Measurements from ENCODE around the gene SORCS2.
A peak's percentile ranks its signal among the peaks of the same experiment; 100 is the strongest.
"Not testable (repeated sequence)": the region's sequence is repeated elsewhere in the genome, so short reads cannot be mapped to it uniquely, and the experiment has no call there.

The SORCS2 gene

DNA sequence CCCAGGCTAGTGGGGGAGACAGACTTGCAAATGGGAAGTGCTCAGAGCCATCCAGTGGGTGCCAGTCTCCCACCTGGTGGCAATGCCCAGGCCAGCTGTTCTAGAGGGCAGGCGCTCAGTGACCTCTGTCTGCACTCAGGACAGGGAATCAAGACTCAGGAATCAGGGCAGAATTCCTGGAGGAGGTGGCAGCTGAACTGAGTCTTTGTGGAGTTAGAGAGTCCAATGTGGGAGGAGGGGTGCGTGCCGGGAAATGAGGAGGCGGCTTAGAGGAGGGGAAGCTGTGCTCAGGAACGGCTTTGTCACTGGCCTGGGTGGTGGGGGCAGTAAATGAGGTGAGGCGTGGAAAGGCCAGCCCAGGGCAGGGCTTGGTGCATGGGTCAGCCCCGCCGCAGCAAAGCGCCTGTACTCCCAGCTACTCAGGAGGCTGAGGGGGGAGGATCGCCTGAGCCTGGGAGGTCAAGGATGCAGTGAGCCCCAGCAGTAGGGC, 31.3 kb upstream of the SORCS2 start:
- no peak for DNase-seq

DNA sequence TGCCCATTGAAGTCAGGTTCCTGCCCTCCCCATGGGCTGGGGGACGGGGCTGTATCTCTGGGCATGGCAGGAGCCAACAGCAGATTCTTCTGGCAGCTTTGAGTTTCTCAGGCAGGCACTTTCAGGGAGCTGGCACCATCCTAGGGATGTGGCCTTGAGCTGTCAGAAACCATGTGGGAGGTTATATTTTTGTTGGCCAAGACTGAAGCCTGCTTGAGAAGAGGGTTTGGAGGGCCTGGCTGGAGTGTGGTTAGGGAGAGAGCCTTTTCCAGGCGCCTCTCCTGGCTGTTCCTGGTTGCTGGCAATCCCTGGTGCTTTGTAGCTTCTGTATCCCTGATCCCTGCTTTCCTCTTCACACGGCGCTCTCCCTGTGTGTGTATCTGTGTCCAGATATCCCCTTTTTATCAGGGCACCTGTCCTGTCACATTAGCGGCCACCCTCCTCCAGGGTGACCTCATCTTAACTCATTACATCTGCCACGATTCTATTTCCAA, 30.6 kb upstream of the SORCS2 start:
- DNase-seq = no peak

DNA sequence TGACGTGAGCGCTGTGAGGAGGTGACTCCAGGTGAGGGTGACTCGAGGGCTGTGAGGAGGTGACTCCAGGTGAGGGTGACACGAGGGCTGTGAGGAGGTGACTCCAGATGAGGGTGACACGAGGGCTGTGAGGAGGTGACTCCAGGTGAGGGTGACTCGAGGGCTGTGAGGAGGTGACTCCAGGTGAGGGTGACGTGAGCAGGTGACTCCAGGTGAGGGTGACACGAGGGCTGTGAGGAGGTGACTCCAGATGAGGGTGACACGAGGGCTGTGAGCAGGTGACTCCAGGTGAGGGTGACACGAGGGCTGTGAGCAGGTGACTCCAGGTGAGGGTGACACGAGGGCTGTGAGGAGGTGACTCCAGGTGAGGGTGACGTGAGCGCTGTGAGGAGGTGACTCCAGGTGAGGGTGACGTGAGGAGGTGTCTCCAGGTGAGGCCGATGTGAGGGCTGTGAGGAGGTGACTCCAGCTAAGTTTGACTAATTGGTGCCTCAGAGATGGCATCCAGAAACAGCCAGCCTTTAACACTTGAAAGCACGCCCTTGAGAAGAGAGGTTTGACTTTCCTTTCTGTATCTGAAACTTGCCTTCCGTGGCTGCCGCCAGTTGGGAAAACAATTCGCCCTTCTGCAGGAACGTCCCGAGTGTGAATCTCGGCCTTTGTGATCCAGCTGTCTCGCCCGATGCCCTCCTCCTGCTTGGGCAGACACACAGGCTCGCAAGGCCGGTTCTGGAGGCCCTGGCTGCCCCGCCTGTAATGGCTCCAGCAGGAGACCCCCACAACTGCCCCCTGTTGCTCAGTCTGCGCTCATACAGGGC, 27.1 kb upstream of the SORCS2 start:
- DNase-seq = not testable (repeated sequence)

DNA sequence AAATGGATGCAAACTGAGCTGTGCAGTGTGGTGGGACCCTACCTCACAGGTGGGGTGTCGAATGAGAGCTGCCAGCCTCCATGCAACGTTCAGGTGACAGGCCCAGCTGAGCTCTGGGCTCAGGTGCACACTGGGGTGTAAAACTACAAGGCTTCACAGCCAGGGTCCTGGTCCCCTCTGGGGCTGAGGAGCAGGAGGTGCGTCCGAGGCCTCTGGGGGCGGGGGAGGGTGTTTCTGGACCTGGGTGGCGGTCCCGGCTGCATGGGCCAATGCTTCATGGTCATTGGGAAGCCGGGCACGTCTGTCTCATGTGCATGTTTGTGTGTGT, 26.5 kb upstream of the SORCS2 start:
- no peak for DNase-seq

DNA sequence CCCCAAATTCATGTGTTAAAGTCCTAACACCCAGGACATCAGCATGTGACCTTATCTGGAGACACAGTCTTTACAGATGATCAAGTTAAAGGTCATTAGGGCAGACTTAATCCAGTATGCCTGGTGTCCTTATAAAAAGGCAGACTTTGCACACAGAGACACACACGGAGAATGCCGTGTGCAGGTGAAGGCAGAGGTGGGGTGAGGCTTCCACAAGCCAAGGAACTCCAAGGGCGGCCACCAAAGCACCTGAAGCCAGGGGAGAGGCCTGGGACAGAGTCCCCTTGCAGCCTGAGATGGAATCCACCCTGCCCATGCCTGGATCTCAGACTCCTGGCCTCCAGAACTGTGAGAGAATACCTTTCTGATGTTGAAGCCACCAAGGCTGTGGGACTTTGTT, 26.1 kb upstream of the SORCS2 start:
- DNase-seq = no peak

- DNase-seq = no peak
Observed at GRCh38 chr4:7166981-7167700, 25.2 kb upstream of the SORCS2 start.

- no peak for DNase-seq
Observed at GRCh38 chr4:7167706-7168105, 24.6 kb upstream of the SORCS2 start.

- no peak for DNase-seq
Observed at GRCh38 chr4:7168106-7168505, 24.2 kb upstream of the SORCS2 start.

- DNase-seq = no peak
Observed at GRCh38 chr4:7169134-7169533, 23.2 kb upstream of the SORCS2 start.

GRCh38 chr4:7170012-7170411, 22.3 kb upstream of the SORCS2 start:
- no peak for DNase-seq

- no peak for DNase-seq
Observed at GRCh38 chr4:7171191-7171900, 21.0 kb upstream of the SORCS2 start.

GRCh38 chr4:7172508-7172907, 19.8 kb upstream of the SORCS2 start:
- DNase-seq = no peak

DNA sequence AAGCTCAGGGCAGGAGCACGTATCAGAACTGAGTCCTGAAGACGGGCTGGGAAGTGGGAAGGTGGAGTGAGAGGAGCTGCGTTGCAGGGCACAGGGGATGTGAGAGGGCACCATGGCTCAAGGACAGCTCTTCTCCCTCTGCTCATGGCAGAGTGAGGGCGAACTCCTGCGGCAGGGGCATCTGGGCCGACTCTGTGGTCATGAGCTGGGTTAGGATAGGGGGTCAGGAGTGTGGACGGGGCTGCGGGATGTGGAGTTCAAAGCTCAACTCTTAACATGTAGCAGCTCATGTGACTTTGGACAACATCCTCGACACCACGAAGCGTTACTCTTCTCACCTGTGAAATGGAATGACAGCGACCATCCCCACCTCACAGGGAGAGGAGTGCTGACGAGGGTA, 19.4 kb upstream of the SORCS2 start:
- DNase-seq = no peak

- DNase-seq = no peak
Observed at GRCh38 chr4:7173841-7174449, 18.4 kb upstream of the SORCS2 start.

DNA sequence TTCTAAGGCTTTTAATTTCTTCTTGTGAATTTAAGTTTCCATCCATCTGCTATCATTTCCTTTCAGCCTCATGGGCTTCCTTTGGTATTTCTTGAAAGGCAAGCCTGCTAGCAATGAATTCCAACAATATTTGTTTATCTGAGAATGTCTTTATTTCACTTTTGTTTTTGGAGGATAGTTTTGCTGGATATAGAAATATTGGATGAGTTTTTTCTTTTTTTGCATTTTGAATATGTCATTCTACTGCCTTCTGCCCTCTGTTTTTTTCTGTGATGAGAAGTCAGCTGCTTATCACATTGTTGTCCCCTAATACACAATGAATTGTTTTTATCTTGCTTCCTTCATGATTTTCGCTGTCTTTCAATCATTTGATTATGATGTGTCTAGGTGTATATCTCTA, 13.2 kb upstream of the SORCS2 start:
- DNase-seq = no peak

DNA sequence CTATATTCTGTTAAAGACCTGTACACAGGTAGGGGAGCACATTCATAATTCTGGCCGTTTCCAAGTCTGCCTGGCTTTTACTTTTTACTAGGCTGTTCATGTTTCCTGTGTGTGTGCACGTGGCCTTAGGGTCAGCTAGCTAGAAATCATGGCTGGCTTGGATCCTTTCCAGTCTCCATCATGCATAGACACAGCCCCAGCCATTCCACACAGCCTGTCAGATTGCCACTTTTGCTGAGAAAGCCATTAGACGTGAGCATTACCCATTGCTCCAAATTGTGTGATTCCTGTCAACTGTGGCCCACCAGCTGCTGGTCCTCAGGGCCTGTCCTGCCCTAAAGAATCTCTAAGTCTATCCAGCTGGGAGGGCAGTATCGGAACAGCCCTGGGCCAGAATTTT, 11.4 kb upstream of the SORCS2 start:
- DNase-seq = no peak

- no peak for DNase-seq
Observed at GRCh38 chr4:7182616-7183015, 9.7 kb upstream of the SORCS2 start.

DNA sequence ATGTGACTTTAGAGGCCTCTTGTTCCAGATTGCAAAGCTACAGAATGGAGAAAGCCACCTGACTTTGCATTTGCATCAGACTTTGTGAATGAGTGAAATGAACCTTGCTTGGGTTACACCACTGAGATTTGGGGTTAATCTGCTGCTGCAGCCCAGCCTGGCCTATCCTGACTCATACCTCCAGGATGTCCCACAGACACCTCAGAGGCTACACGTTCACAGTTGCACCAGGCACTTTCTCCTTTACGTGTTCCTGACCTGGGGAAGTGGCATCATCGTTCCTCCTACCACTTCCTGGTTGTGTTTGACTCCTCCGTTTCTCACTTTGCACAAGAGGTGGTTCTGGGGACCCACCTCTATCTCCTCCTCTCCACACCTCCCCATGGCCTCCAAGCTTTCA, 9.2 kb upstream of the SORCS2 start:
- no peak for DNase-seq

GRCh38 chr4:7183780-7184460, 8.4 kb upstream of the SORCS2 start:
- DNase-seq = no peak

GRCh38 chr4:7185487-7186030, 6.8 kb upstream of the SORCS2 start:
- DNase-seq = no peak

- peak; percentile 8 to 59 for DNase-seq
Observed at GRCh38 chr4:7186031-7186430, 6.3 kb upstream of the SORCS2 start.

DNA sequence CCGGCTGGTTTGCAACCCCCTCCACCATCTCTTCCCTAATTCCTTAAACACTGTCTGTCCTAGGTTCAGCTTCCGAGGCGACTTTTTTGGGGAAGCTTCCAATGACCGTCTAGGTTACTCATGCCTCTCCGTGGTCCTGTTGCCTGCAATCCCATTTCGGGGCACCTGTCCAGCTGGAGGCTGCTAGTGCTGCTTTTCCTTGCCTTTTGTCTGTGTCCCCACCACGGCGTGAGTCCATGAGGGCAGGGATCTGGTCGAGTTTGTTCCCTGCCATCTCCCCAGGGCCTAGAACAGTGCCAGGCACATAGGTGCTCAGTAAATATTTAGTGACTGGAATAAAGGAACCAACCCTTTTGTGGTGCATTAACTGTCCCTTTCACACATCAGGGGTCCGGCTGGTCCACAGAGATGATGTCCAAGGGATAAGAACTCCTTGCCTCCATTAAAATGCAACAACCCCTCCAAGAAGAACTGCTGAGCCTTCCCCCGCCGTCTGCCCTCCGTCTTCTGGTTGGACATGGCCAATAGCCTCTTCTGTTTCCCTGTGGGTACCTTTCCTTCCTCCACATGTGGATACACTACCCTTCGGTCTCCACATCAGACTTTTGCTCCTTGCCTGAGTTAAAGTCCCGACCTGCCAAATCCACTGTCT, 5.7 kb upstream of the SORCS2 start:
- DNase-seq = no peak

Data from NCI-H524 (cell line).